22Rv1 (cell line): ENCODE measurements around the gene PIP5K1A.
A peak's percentile ranks its signal among the peaks of the same experiment; 100 is the strongest.

Experiments used
- H3K27ac ChIP-seq: fragments of 450-650 bp; 2 replicates; pipeline ENCODE4 v1.5.1; 2017
- ZFX ChIP-seq: fragments of 450-650 bp; IDR thresholded peaks from 2 replicates; pipeline ENCODE4 v1.6.1; 2017; ENCODE audit warnings: antibody characterized with exemption, borderline replicate concordance
- TF ChIP-seq, protein P1 (sequence below): fragments of 450-650 bp; IDR thresholded peaks from 2 replicates; pipeline ENCODE4 v1.5.1; 2017; ENCODE audit warnings: mild to moderate bottlenecking

Gene PIP5K1A

GRCh38 chr1:151175863-151176262 lies 22.5 kb upstream of the PIP5K1A start, which contains the start of gene TMOD4:
Gene TMOD4, minus strand, starts transcription at chr1:151175981. Its CDS starts 1,106 bp downstream, at chr1:151174875.
- TF ChIP-seq, protein P1, sequence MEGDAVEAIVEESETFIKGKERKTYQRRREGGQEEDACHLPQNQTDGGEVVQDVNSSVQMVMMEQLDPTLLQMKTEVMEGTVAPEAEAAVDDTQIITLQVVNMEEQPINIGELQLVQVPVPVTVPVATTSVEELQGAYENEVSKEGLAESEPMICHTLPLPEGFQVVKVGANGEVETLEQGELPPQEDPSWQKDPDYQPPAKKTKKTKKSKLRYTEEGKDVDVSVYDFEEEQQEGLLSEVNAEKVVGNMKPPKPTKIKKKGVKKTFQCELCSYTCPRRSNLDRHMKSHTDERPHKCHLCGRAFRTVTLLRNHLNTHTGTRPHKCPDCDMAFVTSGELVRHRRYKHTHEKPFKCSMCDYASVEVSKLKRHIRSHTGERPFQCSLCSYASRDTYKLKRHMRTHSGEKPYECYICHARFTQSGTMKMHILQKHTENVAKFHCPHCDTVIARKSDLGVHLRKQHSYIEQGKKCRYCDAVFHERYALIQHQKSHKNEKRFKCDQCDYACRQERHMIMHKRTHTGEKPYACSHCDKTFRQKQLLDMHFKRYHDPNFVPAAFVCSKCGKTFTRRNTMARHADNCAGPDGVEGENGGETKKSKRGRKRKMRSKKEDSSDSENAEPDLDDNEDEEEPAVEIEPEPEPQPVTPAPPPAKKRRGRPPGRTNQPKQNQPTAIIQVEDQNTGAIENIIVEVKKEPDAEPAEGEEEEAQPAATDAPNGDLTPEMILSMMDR: peak; percentile 77
- TF ChIP-seq ZFX: no peak
- H3K27ac ChIP-seq: no peak within 1 kb of the TSS

GRCh38 chr1:151176514-151177045 lies 21.8 kb upstream of the PIP5K1A start:
- no peak overlapping the region for H3K27ac ChIP-seq
- TF ChIP-seq ZFX: no peak
- TF ChIP-seq, protein P1: no peak

GRCh38 chr1:151184211-151184610 lies 14.1 kb upstream of the PIP5K1A start:
- TF ChIP-seq ZFX: no peak
- TF ChIP-seq, protein P1: no peak

DNA sequence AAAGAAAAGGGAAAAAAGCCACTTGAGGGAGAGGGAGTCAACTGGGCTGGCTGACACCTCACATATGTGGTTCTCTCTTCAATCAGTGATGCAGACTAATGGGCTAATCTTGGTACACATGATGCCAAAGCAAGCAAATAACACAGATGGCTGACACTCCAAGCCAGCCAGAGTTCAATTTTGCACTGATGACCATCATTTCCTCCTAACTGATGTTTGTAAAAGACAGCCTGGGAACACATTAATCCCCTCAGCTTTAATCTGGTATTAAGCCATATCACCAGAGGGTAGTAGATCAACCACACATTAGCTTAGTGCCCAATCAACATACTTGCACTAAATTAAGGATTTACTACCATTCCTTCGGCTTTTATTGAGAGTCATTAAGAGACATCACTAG lies 11.1 kb upstream of the PIP5K1A start:
- TF ChIP-seq ZFX: no peak
- TF ChIP-seq, protein P1: no peak
- H3K27ac ChIP-seq: no peak overlapping the region

More at GRCh38 chr1:151184211-151184610, 14.1 kb upstream of the PIP5K1A start:
- no peak overlapping the region for H3K27ac ChIP-seq

DNA sequence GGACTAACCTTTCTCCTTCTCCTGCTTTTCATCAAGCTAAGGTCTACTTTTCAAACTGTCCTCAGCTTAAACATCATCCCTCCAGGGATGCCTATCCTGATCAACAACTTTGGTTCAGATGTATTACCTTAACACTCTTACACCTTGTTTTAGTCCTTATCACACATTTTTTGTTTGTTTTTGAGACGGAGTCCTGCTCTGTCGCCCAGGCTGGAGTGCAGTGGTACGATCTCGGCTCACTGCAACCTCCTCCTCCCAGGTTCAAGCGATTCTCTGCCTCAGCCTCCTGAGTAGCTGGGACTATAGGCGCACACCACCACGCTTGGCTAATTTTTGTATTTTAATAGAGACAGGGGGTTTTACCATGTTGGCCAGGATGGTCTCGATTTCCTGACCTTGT lies 9.7 kb upstream of the PIP5K1A start:
- H3K27ac ChIP-seq: peak overlapping the region; percentile 69; the same call in 1 of the 2 replicates

DNA sequence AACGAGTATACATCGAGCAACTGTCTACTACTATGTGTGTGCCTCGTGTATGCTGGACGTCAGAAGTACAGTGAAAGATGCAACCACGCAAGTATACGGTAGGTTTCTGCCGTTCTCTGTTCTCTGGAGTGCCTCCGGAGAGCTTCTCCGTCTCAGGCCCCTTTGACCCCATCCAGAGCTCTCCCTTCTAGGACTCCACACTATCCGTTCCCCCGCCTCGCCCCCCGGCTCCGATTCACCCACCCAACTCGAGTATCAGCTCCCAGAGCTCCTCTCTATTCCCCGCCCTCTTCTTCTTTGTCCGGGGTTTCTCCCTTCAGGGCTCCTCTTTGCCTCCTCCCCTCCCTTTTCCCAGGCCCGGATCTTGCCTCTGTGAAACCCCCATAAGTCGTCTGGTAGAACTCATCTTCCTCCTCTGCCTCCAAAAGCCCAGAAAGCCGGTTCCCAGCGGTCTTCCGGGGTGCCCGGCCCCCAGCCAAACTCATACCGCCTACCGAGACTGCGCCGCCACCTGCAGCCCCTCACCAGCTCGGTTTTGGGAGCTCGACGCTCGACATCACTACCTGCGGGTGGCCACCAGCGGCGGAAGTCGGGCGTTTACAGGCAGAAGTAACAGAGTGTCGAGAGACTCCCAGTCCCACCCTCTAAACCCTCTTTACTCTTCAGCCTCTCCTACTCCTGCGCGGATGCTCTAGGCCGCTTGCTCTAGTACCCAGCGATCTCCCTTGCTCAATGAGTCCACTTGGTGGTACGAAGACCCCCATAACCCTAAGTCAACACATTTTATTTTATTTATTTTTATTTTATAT lies 8.5 kb upstream of the PIP5K1A start, which contains the start of gene VPS72:
Gene VPS72 (minus strand): TSS at position 561 of the 809 bp plus-strand sequence. CDS start 76 bp downstream, at position 485.
- peak within 1 kb of the TSS; percentile 69 for H3K27ac ChIP-seq
- TF ChIP-seq, protein P1: no peak
- no peak for TF ChIP-seq ZFX

GRCh38 chr1:151192047-151192446 lies 6.3 kb upstream of the PIP5K1A start:
- TF ChIP-seq ZFX: no peak
- TF ChIP-seq, protein P1: no peak
- H3K27ac ChIP-seq: no peak overlapping the region
